HG02642 (cell line): ENCODE results near the gene ZNF518A.
"Not testable (repeated sequence)": the region's sequence is repeated elsewhere in the genome, so short reads cannot be mapped to it uniquely, and the experiment has no call there.

Experiments
- ATAC-seq: cut with Tn5 transposase; IDR thresholded peaks from one replicate; pipeline ENCODE4 v1.9.1; 2021; ENCODE audit warnings: mild to moderate bottlenecking; ENCODE audit not compliant: unreplicated experiment, poor library complexity

ZNF518A gene

DNA sequence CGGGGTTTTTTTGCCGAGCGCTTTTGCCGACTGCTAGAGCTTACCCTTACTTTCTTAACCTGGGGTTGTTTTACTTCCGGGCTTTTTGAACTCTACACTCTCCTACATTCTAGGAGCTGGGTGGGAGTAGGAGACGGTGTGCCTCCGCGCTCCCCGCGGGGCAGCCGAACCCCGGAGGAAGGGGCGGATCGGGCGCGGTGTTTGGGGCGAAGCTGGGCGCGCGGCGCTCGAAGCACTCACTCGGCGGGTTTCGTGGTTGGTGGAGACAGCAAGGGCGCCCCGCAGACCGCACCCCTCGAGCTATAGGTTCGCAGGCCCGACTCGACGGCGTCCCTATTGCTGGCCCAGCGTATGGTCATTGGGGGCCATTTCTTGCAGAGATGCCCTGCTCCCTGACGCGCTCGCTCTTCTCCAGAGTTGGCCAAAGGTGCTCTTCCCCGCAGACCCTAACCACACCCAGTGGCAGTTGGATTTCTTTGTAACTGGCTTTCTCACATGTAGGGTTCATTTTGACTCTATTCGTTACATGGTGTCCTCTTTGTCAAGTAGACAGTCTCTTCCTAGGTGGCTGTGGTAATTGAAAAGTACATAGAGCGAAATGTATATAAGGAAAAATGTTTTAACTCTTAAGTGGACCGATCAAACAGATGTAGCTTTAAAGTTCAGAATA is 364 bp downstream of the ZNF518A start:
- peak; percentile 70 for ATAC-seq

DNA sequence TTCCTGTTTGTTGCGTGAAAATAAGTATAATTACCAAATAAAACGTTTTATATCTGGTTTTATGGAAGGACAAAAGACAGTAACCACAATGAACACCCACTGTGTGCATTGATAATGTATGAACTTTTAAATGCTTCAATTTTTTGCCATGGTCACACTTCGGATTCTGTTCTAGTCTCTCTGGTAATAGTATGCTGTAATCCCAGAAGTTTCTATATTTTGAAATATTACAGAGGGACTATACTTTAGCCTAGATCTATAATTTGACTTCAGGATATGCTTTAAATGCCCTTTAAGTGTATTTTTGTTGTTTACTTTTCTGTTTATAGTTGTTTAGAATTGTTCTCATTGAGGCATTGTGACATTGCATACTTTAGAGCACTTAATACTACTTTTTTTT is 1.5 kb downstream of the ZNF518A start:
- ATAC-seq, result no peak

DNA sequence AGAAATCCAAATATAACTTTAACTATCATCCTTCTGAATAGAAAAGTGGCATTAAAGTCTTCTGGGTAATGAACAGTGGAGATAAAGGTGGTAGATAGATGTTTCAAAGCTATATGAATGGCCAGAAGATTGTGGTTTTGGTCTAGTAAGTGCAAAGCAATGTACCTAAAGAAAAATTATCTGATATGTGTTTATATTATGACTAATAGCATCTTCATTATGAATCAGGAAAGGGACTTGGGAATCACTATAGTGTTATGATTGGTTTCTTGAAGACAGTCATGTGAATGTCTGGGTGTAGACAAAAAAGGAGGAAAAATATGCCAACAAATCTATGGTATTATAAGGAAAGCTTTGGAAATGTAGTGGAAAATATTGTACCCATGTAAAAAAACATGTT is 3.0 kb downstream of the ZNF518A start:
- ATAC-seq, result no peak

DNA sequence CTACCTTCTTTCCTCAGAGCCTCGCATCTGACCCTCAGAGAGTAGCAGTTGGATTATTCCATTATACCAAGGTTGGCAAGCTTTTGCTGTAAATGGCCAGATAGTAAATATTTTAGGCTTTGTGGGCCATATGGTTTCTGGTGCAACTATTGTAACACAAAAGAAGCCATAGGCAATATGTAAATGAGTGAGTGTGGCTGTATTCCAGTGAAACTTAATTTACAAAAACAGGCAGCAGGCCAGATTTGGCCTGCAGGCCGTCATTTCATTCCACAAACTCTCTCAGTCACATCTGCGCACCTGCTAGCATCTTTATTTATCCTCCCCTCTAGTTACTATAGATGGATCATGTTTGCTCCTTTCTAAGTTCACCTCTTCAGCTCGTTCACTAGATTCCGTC is 6.7 kb downstream of the ZNF518A start:
- ATAC-seq, result no peak

DNA sequence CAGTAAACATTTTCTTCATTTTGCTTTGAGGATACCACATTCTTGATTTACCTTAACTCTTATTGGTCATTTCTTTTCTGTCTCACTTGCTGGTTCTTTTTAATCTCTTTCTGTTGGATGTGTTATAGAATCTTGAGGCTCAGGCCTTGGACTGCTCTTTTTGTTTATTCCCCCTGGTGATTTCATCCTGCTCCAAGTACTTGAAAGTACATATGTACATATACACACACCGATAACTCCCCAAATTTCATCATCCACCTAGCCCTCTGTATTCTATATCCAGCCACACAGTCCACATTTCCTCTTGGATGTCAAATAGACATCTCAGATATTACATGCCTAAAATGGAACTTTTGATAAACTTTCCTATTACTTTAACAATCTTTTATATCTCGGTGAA is 7.5 kb downstream of the ZNF518A start:
- ATAC-seq, result no peak

DNA sequence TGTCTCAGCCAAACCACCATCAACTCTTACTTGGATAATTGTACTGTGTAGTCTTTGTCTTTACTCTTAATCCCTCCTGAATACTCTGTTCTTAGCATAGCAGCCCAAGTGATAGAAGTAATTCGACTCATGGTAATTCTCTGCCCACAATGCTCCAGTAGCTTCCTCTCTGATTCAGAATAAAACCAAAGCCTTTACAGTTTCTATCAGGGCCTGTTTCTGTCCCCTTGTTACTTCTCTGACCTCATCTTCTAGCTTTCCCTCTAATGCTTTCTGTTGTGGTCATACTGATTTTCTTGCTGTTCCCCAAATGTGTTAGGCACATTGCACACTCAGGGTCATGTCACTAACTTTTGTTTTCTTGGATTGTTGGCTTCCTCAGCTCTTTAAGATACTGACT is 8.0 kb downstream of the ZNF518A start:
- ATAC-seq, result peak; percentile 97

DNA sequence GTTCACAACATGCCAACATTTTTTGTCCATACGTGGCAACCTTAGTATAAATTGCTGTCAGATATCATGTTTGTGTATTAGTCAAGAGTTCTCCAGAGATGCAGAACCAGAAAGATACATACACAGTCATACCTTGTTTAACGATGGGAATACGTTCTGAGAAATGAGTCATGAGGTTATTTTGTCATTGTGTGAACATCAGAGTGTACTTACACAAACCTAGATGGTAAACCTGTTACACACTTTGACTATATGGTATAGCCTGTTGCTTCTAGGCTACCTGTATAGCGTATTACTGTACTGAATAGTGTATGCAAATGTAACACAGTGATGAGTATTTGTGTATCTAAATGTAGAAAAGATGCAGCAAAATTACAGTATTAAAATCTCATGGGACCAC is 22.3 kb downstream of the ZNF518A start:
- no peak for ATAC-seq

DNA sequence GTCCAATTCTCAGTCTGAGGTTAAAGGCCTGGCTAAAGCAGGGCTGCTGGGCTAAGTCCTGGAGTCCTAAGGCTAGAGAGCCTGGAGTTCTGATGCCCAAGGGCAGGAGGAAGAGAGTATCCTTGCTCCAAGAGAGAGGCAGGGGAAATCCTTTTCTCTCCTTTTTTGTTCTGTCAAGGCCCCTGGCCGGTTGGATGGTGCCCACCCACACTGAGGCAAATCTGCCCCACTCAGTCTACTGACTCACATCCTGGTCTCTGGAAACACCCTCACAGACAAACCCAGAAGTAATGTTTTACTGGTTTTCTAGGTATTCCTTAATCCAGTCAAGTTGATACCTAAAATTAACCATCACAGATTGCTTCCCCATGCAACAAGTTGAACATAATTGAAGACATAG is 23.0 kb downstream of the ZNF518A start:
- no peak for ATAC-seq

DNA sequence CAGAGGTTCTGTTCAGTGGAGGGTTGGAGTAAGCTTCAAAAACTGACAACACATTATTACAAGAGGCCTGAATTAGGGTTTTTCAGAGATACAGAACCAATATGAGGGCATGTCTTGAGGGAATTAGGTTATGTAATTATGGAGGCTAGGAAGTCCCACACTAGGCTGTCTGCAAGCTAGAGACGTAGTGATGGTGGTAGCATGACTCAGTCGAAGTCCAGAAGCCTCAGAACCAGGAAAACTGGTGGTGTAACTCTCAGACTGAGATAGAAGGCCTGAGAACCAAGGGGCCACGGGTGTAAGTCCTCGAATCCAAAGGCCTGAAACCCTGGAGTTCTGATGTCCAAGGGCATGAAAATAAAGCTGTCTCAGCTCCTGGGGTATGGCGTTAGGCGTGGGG is 35.6 kb downstream of the ZNF518A start:
- no peak for ATAC-seq

DNA sequence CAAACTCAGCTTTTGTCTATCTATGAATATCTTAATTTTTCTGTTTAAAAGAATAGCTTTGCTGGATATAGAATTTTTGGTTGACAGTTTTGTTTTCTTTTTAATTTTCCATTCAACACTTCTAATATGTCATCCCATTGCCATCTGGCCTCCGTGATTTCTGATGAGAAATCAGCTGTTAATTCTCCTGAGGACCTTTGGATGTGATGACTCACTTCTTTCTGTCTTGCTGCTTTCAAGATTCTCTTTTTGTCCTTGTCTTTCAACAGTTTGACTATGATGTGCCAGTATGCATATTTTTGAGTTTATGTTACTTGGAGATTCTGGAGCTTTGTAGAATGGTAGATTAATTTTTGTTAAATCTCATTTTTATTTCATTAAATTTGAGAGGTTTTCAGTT is 38.4 kb downstream of the ZNF518A start:
- no peak for ATAC-seq

DNA sequence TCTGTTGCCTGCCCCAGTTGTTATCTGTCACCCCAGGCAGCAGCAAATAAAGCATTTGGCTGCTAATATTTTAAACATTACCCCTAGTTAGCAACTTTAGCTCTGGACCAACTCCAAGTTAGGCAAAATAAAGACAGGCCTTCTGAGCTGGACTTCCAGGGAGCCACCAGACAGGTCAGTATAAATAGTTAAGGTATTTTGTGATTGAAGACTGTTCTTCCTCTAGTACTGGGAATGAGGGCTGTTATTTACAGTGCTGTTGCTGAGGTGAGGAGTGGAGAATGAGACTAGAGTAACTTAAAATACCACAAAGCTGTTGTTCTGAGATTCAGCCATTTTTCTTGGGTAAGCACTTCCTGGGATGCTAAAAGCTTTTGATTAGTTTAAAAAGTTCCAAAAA is 40.1 kb downstream of the ZNF518A start:
- no peak for ATAC-seq

DNA sequence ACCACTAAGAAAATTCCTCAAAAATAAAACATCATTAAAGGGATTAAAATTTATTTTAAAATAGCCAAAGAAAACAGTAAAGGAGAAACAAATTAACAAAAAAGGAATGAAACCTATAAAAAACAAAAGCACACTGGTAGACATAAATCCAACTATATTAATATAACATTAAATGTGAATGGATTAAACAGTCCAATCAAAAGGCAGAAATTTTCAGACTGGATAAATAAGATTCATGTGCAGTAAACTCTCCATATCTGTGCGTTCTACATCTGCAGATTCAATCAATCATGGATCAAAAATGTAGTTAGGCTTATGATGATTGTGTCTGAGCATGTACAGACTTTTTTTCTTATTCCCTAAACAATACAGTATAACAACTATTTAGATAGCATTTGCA is 42.6 kb downstream of the ZNF518A start:
- ATAC-seq, result no peak

DNA sequence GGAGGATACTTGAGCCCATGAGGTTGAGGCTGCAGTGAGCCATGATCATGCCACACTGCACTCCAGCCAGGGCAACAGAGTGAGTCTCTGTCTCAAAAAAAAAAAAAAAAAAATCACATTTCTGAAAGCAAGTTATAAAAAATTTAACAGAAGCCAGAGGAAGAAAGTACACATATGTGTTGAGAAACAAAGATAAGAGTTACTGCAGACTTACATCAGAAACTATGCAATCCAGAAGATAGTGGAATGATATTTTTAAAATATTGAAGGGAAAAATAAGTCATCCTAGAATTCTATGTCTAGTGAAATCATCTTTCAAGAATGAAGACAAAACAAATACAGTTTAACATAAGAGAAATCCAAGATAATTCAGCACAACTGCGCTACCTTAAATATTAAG is 46.9 kb downstream of the ZNF518A start:
- ATAC-seq, result no peak

DNA sequence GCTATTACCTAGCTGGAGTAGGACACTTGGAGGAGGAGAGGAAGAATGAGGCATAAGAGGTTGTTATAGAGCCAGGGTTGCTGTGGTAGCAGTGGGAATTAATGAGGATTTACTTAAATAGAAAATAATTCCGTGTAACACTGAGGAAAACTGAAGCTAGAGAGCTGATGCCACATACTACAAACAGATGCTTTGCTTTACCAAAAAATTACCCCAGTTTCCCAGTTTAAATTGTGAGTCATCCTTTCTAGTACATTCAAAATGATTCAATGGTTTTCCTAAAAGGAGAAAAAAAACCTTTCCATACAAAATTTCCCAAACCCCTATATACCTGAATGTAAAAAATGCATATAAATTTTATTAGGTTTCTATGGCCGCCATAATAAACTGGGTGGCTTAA is 58.3 kb downstream of the ZNF518A start:
- no peak for ATAC-seq

DNA sequence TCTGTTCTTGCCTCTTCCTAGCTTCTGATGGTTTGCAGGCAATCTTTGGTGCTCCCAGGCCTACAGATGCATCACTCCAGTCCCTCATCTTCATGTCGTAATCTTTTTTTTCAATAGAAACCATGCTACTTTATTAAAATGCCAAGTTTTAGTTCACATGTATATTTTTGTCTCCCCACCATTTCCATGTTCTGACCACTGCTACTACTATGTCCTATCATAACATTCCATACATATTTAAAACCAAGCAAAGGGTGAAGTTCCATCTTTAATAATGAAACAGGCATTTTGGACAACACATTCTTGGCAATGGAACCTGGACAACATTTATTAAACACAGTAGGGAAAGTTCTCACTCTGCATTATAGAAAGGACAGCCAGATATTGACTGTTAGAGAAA is 58.8 kb downstream of the ZNF518A start:
- ATAC-seq, result no peak

DNA sequence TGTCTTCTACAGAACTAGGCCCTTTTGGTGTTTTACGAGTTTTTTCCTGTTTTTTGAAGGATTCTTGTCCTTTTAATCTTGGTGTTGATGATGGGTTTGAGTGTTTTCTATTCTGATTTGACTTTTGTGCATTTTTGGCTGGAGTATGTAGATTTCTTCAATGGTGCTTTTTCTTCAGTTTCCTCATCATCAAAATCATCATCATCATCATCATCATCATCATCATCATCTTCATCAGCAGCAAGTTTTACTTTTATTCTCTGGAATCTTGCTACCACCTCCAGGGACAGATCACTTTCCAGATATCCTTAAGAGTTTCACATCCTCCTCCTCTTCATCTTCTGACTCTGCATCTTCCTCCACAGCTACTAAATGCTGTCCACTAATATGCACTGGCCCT is 59.4 kb downstream of the ZNF518A start:
- not testable (repeated sequence) for ATAC-seq

DNA sequence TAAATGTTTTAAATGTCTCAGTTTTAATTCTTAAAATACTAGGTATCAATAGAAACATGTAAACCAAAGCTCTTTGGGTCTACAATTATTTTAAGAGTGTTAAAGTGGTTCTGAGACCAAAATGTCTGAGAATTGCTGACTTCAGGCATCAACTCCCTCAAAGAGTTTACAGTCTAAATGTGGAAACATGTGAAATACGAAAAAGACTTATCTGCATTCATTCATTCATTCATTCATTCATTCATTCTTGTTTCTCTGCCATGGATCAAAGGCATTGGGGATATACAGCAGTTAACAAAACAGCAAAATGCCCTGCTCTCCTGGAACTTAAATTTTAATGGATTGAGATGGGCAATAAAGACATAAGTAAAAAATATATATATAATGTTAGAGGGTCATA is 71.4 kb downstream of the ZNF518A start:
- no peak for ATAC-seq

DNA sequence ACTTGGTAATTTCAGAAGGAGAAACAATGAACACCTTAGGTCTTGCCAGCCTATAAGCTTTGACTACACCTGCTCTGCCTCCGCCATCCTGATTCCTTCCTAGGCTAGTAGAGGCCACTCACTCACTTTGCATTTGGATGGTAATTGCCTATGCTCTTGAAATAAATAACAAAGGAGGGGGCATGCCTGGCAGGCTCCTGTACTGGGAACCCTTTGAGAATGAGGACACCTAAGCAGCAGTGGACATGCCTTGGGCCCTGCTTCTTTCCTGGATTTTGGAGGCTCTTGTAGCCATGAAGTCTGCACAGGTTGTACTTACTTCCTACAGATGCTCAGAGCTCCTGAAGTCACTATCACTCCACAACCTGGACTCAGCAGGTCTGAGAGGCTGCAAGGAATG is 75.5 kb downstream of the ZNF518A start:
- no peak for ATAC-seq

DNA sequence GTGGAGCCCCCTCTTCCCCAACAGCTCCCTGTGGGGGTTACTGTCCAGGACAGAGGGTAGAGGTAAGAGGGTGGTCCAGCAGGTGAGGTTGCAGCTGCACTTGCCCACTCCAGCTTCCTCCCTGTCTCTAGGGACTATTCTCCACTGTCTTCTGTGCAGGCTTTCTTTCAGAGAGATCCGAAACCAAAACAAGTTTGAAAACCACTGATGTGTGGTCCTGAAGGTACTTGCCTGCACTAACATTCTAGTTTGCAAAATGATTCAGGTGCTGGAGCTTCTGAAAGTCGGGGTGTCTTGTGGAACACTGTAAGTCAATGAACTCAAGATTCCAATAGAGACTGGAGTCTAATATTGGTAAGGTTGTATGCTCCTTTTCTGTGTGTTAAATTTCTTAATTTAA is 78.2 kb downstream of the ZNF518A start:
- peak; percentile 55 for ATAC-seq

DNA sequence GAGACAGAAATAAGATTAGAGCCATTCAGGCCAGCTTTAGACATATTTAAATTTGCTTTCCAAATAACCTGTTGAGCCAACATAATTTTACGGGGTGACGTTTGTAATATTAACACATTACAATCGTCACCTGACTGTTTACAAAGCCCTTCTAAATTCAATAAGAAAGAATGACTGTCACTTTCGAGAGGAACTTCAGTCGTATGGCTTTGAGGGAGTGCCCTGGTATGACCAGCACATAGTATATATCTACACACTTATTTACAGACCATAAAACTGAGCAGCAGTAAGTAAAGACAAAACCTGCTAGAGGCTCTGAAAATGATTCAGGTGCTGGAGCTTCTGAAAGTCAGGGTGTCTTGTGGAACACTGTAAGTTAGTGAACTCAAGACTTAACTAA is 78.8 kb downstream of the ZNF518A start:
- no peak for ATAC-seq

DNA sequence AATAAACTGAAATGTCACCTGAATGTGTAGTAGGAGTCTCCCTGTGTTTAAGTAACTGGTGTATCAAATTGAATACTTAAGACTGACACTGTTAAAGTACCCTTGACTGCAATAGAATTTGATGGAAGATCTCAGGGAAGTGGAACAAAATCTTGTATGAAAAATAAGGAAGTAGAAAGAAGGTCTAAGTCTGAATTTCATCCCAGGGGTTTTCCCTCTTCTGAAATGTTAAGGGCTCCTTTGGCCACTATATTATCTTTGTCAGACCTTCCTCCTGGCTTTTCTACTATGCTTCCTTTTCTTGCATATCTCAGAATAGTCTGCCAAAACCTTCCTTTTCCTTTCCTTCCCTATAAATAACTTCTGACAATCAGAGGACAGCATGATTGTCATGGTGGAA is 81.7 kb downstream of the ZNF518A start:
- ATAC-seq, result no peak

DNA sequence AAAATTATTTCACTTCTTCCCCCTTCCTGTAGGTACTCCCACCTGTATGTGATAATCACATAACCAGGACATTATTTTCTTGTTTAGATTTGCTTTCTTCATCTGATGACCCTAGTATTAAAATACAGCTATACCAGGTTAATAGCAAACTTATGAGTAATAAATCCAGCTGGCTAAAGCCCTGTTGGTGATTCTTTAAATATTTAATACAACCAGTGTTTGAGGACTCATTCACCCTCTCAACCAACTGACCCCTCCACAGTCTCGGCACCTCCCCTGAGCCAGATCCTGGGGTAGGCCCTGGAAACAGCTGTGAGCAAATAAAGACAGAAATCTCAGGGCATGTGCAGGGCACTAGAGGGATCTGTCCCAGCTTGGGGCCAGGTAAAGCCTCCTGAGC is 82.8 kb downstream of the ZNF518A start:
- no peak for ATAC-seq
